H9 (cell line): ENCODE results near the gene SLC24A3. TPM values are rescaled to one million over a fixed set of nuclear protein-coding genes. Genes with fewer than 3 reads are reported as not detected.

ENCODE experiments used
- DNase-seq: peaks from one replicate; pipeline ENCODE4 v3.0.0-alpha.2; 2017
- H2AFZ ChIP-seq: one replicate; pipeline ENCODE4 v1.6.1; 2013; ENCODE audit warnings: mild to moderate bottlenecking, low read length, control low read depth, moderate library complexity
- H2AK5ac ChIP-seq: 2 replicates; pipeline ENCODE4 v1.6.1; 2013; ENCODE audit warnings: low read length, control low read depth, mixed read lengths; ENCODE audit not compliant: insufficient read length
- H2BK120ac ChIP-seq: one replicate; pipeline ENCODE4 v1.6.1; 2013; ENCODE audit warnings: low read depth, mild to moderate bottlenecking, low read length, control low read depth, inconsistent platforms; ENCODE audit not compliant: poor library complexity, severe bottlenecking
- H2BK12ac ChIP-seq: 2 replicates; pipeline ENCODE4 v1.6.1; 2013; ENCODE audit warnings: low read length, control low read depth, mixed read lengths, low read depth; ENCODE audit not compliant: insufficient read length
- H2BK15ac ChIP-seq: 2 replicates; pipeline ENCODE4 v1.6.1; 2013; ENCODE audit warnings: low read depth, low read length, control low read depth
- H2BK20ac ChIP-seq: one replicate; pipeline ENCODE4 v1.6.1; 2013; ENCODE audit warnings: low read depth, mild to moderate bottlenecking, low read length, control low read depth, inconsistent platforms; ENCODE audit not compliant: poor library complexity, severe bottlenecking
- H2BK5ac ChIP-seq: 2 replicates; pipeline ENCODE4 v1.6.1; 2013; ENCODE audit warnings: low read length, control low read depth, mixed read lengths; ENCODE audit not compliant: insufficient read length
- H3K14ac ChIP-seq: 2 replicates; pipeline ENCODE4 v1.6.1; 2013; ENCODE audit warnings: low read length, control low read depth; ENCODE audit not compliant: insufficient read depth
- H3K18ac ChIP-seq: 2 replicates; pipeline ENCODE4 v1.6.1; 2013; ENCODE audit warnings: low read depth, mild to moderate bottlenecking, mixed read lengths, low read length, control low read depth; ENCODE audit not compliant: insufficient read length
- H3K23ac ChIP-seq: 2 replicates; pipeline ENCODE4 v1.6.1; 2013; ENCODE audit warnings: low read length, control low read depth, mixed read lengths, low read depth; ENCODE audit not compliant: insufficient read length
- H3K23me2 ChIP-seq: 2 replicates; pipeline ENCODE4 v1.6.1; 2013; ENCODE audit warnings: low read depth, mild to moderate bottlenecking, mixed read lengths, low read length, control low read depth; ENCODE audit not compliant: insufficient read length, poor library complexity, severe bottlenecking
- H3K27ac ChIP-seq: 2 replicates; pipeline ENCODE4 v1.5.1; 2013; ENCODE audit warnings: low read length, control low read depth, mixed read lengths, low read depth; ENCODE audit not compliant: insufficient read length
- H3K27me3 ChIP-seq: 2 replicates; pipeline ENCODE4 v1.6.1; 2013; ENCODE audit warnings: low read length, control low read depth, inconsistent platforms; ENCODE audit not compliant: insufficient read depth
- H3K4ac ChIP-seq: 2 replicates; pipeline ENCODE4 v1.6.1; 2013; ENCODE audit warnings: low read depth, mild to moderate bottlenecking, control low read depth, inconsistent platforms, low read length, moderate library complexity
- H3K4me1 ChIP-seq: 2 replicates; pipeline ENCODE4 v1.6.1; 2013; ENCODE audit warnings: low read length, control low read depth, inconsistent platforms; ENCODE audit not compliant: insufficient read depth
- H3K4me2 ChIP-seq: 2 replicates; pipeline ENCODE4 v1.6.1; 2013; ENCODE audit warnings: low read length, control low read depth, mixed read lengths; ENCODE audit not compliant: insufficient read length, insufficient read depth
- H3K56ac ChIP-seq: 2 replicates; pipeline ENCODE4 v1.6.1; 2013; ENCODE audit warnings: low read depth, mild to moderate bottlenecking, mixed read lengths, low read length, control low read depth; ENCODE audit not compliant: insufficient read length
- H3K79me1 ChIP-seq: 2 replicates; pipeline ENCODE4 v1.6.1; 2013; ENCODE audit warnings: low read depth, mild to moderate bottlenecking, moderate library complexity, low read length, control low read depth, inconsistent platforms; ENCODE audit not compliant: insufficient read depth, poor library complexity, severe bottlenecking
- H3K79me2 ChIP-seq: 2 replicates; pipeline ENCODE4 v1.6.1; 2013; ENCODE audit warnings: low read length, control low read depth, inconsistent platforms; ENCODE audit not compliant: insufficient read depth
- H3K9ac ChIP-seq: 2 replicates; pipeline ENCODE4 v1.6.1; 2013; ENCODE audit warnings: low read length, control low read depth, mixed read lengths; ENCODE audit not compliant: insufficient read length; ENCODE audit errors: extremely low read depth
- H3K9me3 ChIP-seq: one replicate; pipeline ENCODE4 v1.6.1; 2013; ENCODE audit warnings: low read depth, low read length, inconsistent platforms; ENCODE audit not compliant: control insufficient read depth
- H3T11ph ChIP-seq: one replicate; pipeline ENCODE4 v1.6.1; 2013; ENCODE audit warnings: mild to moderate bottlenecking, low read length, control low read depth, inconsistent platforms
- H4K20me1 ChIP-seq: one replicate; pipeline ENCODE4 v1.6.1; 2013; ENCODE audit not compliant: control insufficient read depth, insufficient read length, insufficient read depth
- H4K5ac ChIP-seq: 2 replicates; pipeline ENCODE4 v1.6.1; 2013; ENCODE audit warnings: low read depth, mild to moderate bottlenecking, mixed read lengths, low read length, control low read depth; ENCODE audit not compliant: insufficient read length
- H4K8ac ChIP-seq: replicated peaks from 2 replicates; pipeline ENCODE4 v1.6.1; 2013; ENCODE audit warnings: low read length, control low read depth, mixed read lengths, low read depth; ENCODE audit not compliant: insufficient read length
- H4K91ac ChIP-seq: 2 replicates; pipeline ENCODE4 v1.6.1; 2013; ENCODE audit warnings: low read depth, mild to moderate bottlenecking, moderate library complexity, mixed read lengths, low read length, control low read depth; ENCODE audit not compliant: insufficient read length
- H3K27ac Mint-ChIP-seq, 3 experiments: 2 replicates in 2 of 3; 3 replicates in 1 of 3; pipeline ENCODE4 v1.8.0; 2020 to 2021; ENCODE audit warnings: mixed read lengths in 3 of 3, mild to moderate bottlenecking in 1 of 3, moderate library complexity in 1 of 3
- H3K27me3 Mint-ChIP-seq: 2 replicates; pipeline ENCODE4 v1.8.0; 2021; ENCODE audit warnings: low read depth, mild to moderate bottlenecking, moderate library complexity, mixed read lengths
- H3K36me3 Mint-ChIP-seq, 3 experiments: 2 replicates in 2 of 3; 3 replicates in 1 of 3; pipeline ENCODE4 v1.8.0; 2020 to 2021; ENCODE audit warnings: low read depth in 3 of 3, mixed read lengths in 3 of 3; ENCODE audit not compliant: insufficient read depth in 1 of 3
- H3K4me1 Mint-ChIP-seq, 2 experiments: 2 replicates each; pipeline ENCODE4 v1.8.0; 2020; ENCODE audit warnings: mixed read lengths in 2 of 2
- H3K4me3 Mint-ChIP-seq, 2 experiments: 2 replicates in 1 of 2; 3 replicates in 1 of 2; pipeline ENCODE4 v1.8.0; 2020 to 2021; ENCODE audit warnings: mild to moderate bottlenecking in 2 of 2, mixed read lengths in 2 of 2, moderate library complexity in 1 of 2
- H3K9me3 Mint-ChIP-seq, 2 experiments: 2 replicates in 1 of 2; 3 replicates in 1 of 2; pipeline ENCODE4 v1.8.0; 2020; ENCODE audit warnings: mild to moderate bottlenecking in 2 of 2, mixed read lengths in 2 of 2, moderate library complexity in 1 of 2
- WGBS: extraction: QIAGEN DNeasy Blood & Tissue Kit; methylation state at CpG from one replicate; pipeline ENCODE4 v1.1.7; 2013; ENCODE audit warnings: missing lambda C conversion rate, low lambda C conversion rate, mixed read lengths; ENCODE audit not compliant: insufficient read length; ENCODE audit errors: extremely low coverage; 5-methylcytosine and 5-hydroxymethylcytosine counted together
- total RNA-seq: library from RNA; stranded (reverse); gene quantifications from 2 replicates; pipeline ENCODE4 v1.2.1, GENCODE V29; 2021
- TF ChIP-seq, protein P1 (sequence below): fragments of 200-600 bp; sonication (generic); conservative IDR thresholded peaks from 3 replicates; pipeline ENCODE4 v1.8.0; 2021; ENCODE audit warnings: antibody characterized with exemption, mild to moderate bottlenecking

Gene SLC24A3
- total RNA-seq, 1 experiment from 2014 or later = 0.83 TPM

DNA sequence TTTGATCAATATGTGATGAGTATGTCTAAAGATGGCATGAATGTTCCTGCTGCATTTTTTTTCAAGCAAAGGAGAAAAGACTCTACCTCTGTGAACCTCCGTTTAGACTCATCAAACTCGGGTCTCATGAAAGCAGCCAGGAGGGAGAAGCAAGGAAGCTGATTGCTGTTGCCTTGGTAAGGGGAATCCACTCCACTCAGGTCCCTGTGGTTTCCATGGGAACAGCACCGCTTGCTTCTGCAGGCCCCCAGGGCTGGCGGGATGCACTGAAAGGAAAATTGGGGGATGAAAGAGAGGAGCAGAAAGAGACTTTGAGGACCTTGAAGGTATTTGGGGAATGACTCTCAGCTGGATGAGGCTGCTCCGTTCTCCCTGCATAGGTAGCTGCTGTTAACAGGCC, 296.0 kb downstream of the SLC24A3 start:
- TF ChIP-seq, protein P1, sequence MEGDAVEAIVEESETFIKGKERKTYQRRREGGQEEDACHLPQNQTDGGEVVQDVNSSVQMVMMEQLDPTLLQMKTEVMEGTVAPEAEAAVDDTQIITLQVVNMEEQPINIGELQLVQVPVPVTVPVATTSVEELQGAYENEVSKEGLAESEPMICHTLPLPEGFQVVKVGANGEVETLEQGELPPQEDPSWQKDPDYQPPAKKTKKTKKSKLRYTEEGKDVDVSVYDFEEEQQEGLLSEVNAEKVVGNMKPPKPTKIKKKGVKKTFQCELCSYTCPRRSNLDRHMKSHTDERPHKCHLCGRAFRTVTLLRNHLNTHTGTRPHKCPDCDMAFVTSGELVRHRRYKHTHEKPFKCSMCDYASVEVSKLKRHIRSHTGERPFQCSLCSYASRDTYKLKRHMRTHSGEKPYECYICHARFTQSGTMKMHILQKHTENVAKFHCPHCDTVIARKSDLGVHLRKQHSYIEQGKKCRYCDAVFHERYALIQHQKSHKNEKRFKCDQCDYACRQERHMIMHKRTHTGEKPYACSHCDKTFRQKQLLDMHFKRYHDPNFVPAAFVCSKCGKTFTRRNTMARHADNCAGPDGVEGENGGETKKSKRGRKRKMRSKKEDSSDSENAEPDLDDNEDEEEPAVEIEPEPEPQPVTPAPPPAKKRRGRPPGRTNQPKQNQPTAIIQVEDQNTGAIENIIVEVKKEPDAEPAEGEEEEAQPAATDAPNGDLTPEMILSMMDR = no peak
- no peak overlapping the region for H2BK15ac ChIP-seq
- no peak overlapping the region; a peak in 1 of 7 replicates for H3K27ac Mint-ChIP-seq
- no CpG with 5 or more reads among the region's 5 CpGs for WGBS
- no peaks in the 10 kb centered on the region for H3K36me3 Mint-ChIP-seq
- H3K9me3 ChIP-seq = no peaks in the 10 kb centered on the region
- DNase-seq = no peak
- no peak overlapping the region for H3K56ac ChIP-seq
- H2AFZ ChIP-seq = no peak overlapping the region
- no peak overlapping the region for H2BK120ac ChIP-seq
- H3K4ac ChIP-seq = no peak overlapping the region
- H3K27ac ChIP-seq = no peak overlapping the region
- H4K20me1 ChIP-seq = no peaks in the 10 kb centered on the region
- H3K9me3 Mint-ChIP-seq = no peaks in the 10 kb centered on the region; a peak in 2 of 5 replicates
- H3K18ac ChIP-seq = no peak overlapping the region
- H2BK5ac ChIP-seq = no peak overlapping the region
- no peak overlapping the region for H3K4me3 Mint-ChIP-seq
- H4K5ac ChIP-seq = no peak overlapping the region
- H3T11ph ChIP-seq = no peak overlapping the region
- no peak overlapping the region for H3K9ac ChIP-seq
- H2BK12ac ChIP-seq = no peak overlapping the region
- H3K27me3 Mint-ChIP-seq = peaks cover 6% of the 10 kb centered on the region
- H3K23me2 ChIP-seq = no peaks in the 10 kb centered on the region
- H3K4me1 ChIP-seq = no peaks in the 10 kb centered on the region
- H2BK20ac ChIP-seq = no peak overlapping the region
- no peaks in the 10 kb centered on the region for H3K27me3 ChIP-seq
- H2AK5ac ChIP-seq = no peak overlapping the region
- no peaks in the 10 kb centered on the region for H3K79me2 ChIP-seq
- H4K8ac ChIP-seq = no peak overlapping the region
- no peak overlapping the region for H4K91ac ChIP-seq
- H3K14ac ChIP-seq = no peak overlapping the region
- H3K4me2 ChIP-seq = no peak overlapping the region
- peaks cover 3 to 4% of the 10 kb centered on the region in 2 experiments; a peak in 2 of 4 replicates for H3K4me1 Mint-ChIP-seq
- H3K79me1 ChIP-seq = no peaks in the 10 kb centered on the region
- H3K23ac ChIP-seq = no peak overlapping the region
